ENCODE results near the gene GSK3A. TPM values are rescaled to one million over a fixed set of nuclear protein-coding genes. Genes with fewer than 3 reads are reported as not detected.
A peak's percentile ranks its signal among the peaks of the same experiment; 100 is the strongest.

Gene GSK3A
- total RNA-seq, 2 experiments from 2014 or later, result 30.5 to 31.7 TPM

- ATAC-seq (no peak), DNase-seq (peak; percentile 27)
- Mint-ChIP-seq H3K27ac (peak overlapping the region; percentile 94), H3K36me3 (ENCODE audit: low read depth) (peaks cover 6% of the 10 kb centered on the region), H3K4me3 (no peak overlapping the region), H3K4me1 (ENCODE audit: low read depth) (peaks cover 44% of the 10 kb centered on the region), H3K27me3 (no peaks in the 10 kb centered on the region), H3K9me3 (no peaks in the 10 kb centered on the region)
- POLR2A ChIA-PET, result interaction anchor here (0.7 to 7.5 kb wide), 10 partner anchors 8 to 419 kb away, joined by 3 to 119 read pairs (median 4); partner anchors contain the start of genes ERF, GSK3A and RPS19
- TF ChIP-seq, protein P1, sequence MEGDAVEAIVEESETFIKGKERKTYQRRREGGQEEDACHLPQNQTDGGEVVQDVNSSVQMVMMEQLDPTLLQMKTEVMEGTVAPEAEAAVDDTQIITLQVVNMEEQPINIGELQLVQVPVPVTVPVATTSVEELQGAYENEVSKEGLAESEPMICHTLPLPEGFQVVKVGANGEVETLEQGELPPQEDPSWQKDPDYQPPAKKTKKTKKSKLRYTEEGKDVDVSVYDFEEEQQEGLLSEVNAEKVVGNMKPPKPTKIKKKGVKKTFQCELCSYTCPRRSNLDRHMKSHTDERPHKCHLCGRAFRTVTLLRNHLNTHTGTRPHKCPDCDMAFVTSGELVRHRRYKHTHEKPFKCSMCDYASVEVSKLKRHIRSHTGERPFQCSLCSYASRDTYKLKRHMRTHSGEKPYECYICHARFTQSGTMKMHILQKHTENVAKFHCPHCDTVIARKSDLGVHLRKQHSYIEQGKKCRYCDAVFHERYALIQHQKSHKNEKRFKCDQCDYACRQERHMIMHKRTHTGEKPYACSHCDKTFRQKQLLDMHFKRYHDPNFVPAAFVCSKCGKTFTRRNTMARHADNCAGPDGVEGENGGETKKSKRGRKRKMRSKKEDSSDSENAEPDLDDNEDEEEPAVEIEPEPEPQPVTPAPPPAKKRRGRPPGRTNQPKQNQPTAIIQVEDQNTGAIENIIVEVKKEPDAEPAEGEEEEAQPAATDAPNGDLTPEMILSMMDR (IDR thresholded peaks at IDR 0.05), result no peak
- intact Hi-C loops (cut with micrococcal nuclease), result no loop called here
- CTCF ChIA-PET, result interaction anchor here (0.8 to 6.7 kb wide), 35 partner anchors 8 to 171 kb away, joined by 3 to 107 read pairs (median 5); partner anchors contain the start of genes ERF, GSK3A, POU2F2 and ZNF526
These were observed 36.9 kb upstream of the GSK3A start for GRCh38 chr19:42279155-42279901.

DNA sequence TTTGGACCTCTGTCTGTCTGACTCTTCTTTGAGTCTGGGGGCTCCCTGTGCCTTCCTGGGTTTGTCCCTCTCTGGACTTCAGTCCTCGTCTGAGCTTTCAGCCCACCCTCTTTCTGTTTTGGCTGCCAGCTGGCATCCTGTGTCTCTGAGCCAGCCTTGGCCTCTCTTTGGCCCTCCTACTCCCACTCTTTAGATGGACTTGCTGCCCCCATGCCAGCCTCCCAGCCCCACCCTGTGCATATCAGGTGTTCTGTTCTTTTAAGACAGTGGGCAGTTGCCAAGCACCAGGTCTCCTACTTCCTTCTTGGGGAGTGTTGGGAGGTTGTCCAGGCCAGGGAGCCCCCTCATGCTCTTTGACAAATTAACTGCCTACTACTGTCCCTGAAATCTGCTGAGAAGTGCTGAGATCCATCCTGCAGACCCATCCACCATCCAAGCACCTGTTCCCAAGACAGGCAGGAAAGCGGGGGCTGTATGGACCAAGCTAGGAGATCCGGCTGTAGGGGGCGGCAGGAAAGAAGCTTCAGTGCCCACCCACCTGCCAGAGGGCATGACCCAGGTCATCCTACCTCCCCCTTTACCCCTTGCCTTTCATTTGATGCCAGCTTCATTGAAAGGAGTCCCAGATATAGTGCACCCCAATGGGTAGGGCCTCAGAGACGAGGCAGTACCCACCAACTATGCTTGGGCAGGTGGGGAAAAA lies 36.2 kb upstream of the GSK3A start:
- ATAC-seq, result no peak
- no peaks in the 10 kb centered on the region for H3K27me3 Mint-ChIP-seq
- H3K36me3 Mint-ChIP-seq (ENCODE audit: low read depth), result peaks cover 6% of the 10 kb centered on the region
- CTCF ChIA-PET, result interaction anchor here (0.6 to 6.7 kb wide), 23 partner anchors 8 to 170 kb away, joined by 3 to 107 read pairs (median 5); partner anchors contain the start of genes ERF, GSK3A, POU2F2 and ZNF526
- intact Hi-C loops (cut with micrococcal nuclease), result no loop called here
- no peaks in the 10 kb centered on the region for H3K9me3 Mint-ChIP-seq
- peaks cover 44% of the 10 kb centered on the region for H3K4me1 Mint-ChIP-seq (ENCODE audit: low read depth)
- TF ChIP-seq, protein P1 (IDR thresholded peaks at IDR 0.05), result no peak
- H3K27ac Mint-ChIP-seq, result peak overlapping the region; percentile 94
- POLR2A ChIA-PET, result interaction anchor here (1.5 to 7.5 kb wide), 5 partner anchors 8 to 44 kb away, joined by 3 to 119 read pairs (median 11); partner anchors contain the start of genes ERF and GSK3A
- no peak overlapping the region for H3K4me3 Mint-ChIP-seq
- no peak for DNase-seq

- DNase-seq (no peak), ATAC-seq (no peak)
- Mint-ChIP-seq H3K9me3 (no peaks in the 10 kb centered on the region), H3K4me1 (ENCODE audit: low read depth) (peaks cover 44% of the 10 kb centered on the region), H3K27ac (peak overlapping the region; percentile 41), H3K27me3 (no peaks in the 10 kb centered on the region), H3K36me3 (ENCODE audit: low read depth) (peaks cover 12% of the 10 kb centered on the region), H3K4me3 (no peak overlapping the region)
- intact Hi-C loops (cut with micrococcal nuclease), result no loop called here
- CTCF ChIA-PET, result interaction anchor here (0.6 to 6.7 kb wide), 7 partner anchors 17 to 169 kb away, joined by 3 to 107 read pairs (median 8); partner anchors contain the start of gene GSK3A
- POLR2A ChIA-PET, result interaction anchor here (1.0 to 7.5 kb wide), 4 partner anchors 14 to 32 kb away, joined by 3 to 119 read pairs (median 4); partner anchors contain the start of genes ERF and GSK3A
- TF ChIP-seq, protein P1 (IDR thresholded peaks at IDR 0.05), result no peak
These were observed 35.5 kb upstream of the GSK3A start for GRCh38 chr19:42277821-42278451.

- H3K4me1 Mint-ChIP-seq (ENCODE audit: low read depth), result peaks cover 44% of the 10 kb centered on the region
- no peaks in the 10 kb centered on the region for H3K27me3 Mint-ChIP-seq
- H3K36me3 Mint-ChIP-seq (ENCODE audit: low read depth), result peaks cover 12% of the 10 kb centered on the region
- no peak overlapping the region for H3K4me3 Mint-ChIP-seq
- H3K27ac Mint-ChIP-seq, result no peak overlapping the region
- POLR2A ChIA-PET, result interaction anchor here (1.6 to 7.5 kb wide), 2 partner anchors 22 to 31 kb away, joined by 5 to 119 read pairs; partner anchors contain the start of genes ERF and GSK3A
- intact Hi-C loops (cut with micrococcal nuclease), result no loop called here
- CTCF ChIA-PET, result interaction anchor here (1.3 to 6.7 kb wide), 4 partner anchors 20 to 168 kb away, joined by 3 to 107 read pairs (median 16); partner anchors contain the start of gene GSK3A
- DNase-seq (peak; percentile 56), ATAC-seq (peak; percentile 13)
- TF ChIP-seq, protein P1 (IDR thresholded peaks at IDR 0.05), result no peak
- H3K9me3 Mint-ChIP-seq, result no peaks in the 10 kb centered on the region
These were observed 34.4 kb upstream of the GSK3A start for GRCh38 chr19:42276821-42277220.
